Left lobe of liver (tissue), 1 donor: ENCODE results near the gene KIF14. TPM values are rescaled to one million over a fixed set of nuclear protein-coding genes. Genes with fewer than 3 reads are reported as not detected.

Source experiments
- total RNA-seq: library from RNA; stranded (reverse); gene quantifications from one replicate; pipeline ENCODE4 v1.2.1, GENCODE V29; 2021
- donor health status: DM: no; HTN: yes; CAD: no.

KIF14 gene
- total RNA-seq, 1 donor from 2014 or later = 0.10 TPM

Other genes with a start within 250 kb of the KIF14 start
- gene ZNF281, start 210.7 kb downstream of the KIF14 start, total RNA-seq = 13.7 TPM
- 6.8 TPM for gene DDX59, start 49.2 kb upstream of the KIF14 start, total RNA-seq
- gene CAMSAP2, start 118.1 kb upstream of the KIF14 start, total RNA-seq = 5.5 TPM